Endothelial cell (in vitro differentiated cells): ENCODE measurements around the gene DPH6. TPM values are rescaled to one million over a fixed set of nuclear protein-coding genes. Genes with fewer than 3 reads are reported as not detected.

Experiments used
- DNase-seq: peaks from one replicate; pipeline ENCODE4 v3.0.0; 2021; ENCODE audit warnings: low spot score
- H3K27ac Mint-ChIP-seq: one replicate; pipeline ENCODE4 v1.8.0; 2021; ENCODE audit warnings: mixed read lengths, inconsistent platforms; ENCODE audit not compliant: unreplicated experiment
- H3K27me3 Mint-ChIP-seq: one replicate; pipeline ENCODE4 v1.8.0; 2021; ENCODE audit warnings: mild to moderate bottlenecking, moderate library complexity, mixed read lengths, inconsistent platforms; ENCODE audit not compliant: unreplicated experiment
- H3K36me3 Mint-ChIP-seq: one replicate; pipeline ENCODE4 v1.8.0; 2021; ENCODE audit warnings: mild to moderate bottlenecking, low read depth, mixed read lengths, inconsistent platforms; ENCODE audit not compliant: unreplicated experiment
- H3K4me1 Mint-ChIP-seq: one replicate; pipeline ENCODE4 v1.8.0; 2021; ENCODE audit warnings: mild to moderate bottlenecking, mixed read lengths, inconsistent platforms; ENCODE audit not compliant: unreplicated experiment
- H3K4me3 Mint-ChIP-seq: one replicate; pipeline ENCODE4 v1.8.0; 2021; ENCODE audit warnings: mild to moderate bottlenecking, mixed read lengths, inconsistent platforms; ENCODE audit not compliant: unreplicated experiment
- H3K9me3 Mint-ChIP-seq: one replicate; pipeline ENCODE4 v1.8.0; 2021; ENCODE audit warnings: mixed read lengths, inconsistent platforms; ENCODE audit not compliant: unreplicated experiment
- CTCF ChIP-seq: fragments of 200-600 bp; sonication (generic); IDR thresholded peaks from one replicate; pipeline ENCODE4 v1.5.0; 2021; ENCODE audit warnings: antibody characterized with exemption; ENCODE audit not compliant: unreplicated experiment
- total RNA-seq: library from RNA; stranded (reverse); fragmentation: NEBNext Ultra II Directional; extraction: Animal tissue kit (Norgen Biotek cat#: 25700); gene quantifications from one replicate; pipeline ENCODE4 v1.2.1, GENCODE V29; 2021; ENCODE audit not compliant: unreplicated experiment

The DPH6 gene
- total RNA-seq, 1 donor from 2014 or later, result 10.6 TPM

DNA sequence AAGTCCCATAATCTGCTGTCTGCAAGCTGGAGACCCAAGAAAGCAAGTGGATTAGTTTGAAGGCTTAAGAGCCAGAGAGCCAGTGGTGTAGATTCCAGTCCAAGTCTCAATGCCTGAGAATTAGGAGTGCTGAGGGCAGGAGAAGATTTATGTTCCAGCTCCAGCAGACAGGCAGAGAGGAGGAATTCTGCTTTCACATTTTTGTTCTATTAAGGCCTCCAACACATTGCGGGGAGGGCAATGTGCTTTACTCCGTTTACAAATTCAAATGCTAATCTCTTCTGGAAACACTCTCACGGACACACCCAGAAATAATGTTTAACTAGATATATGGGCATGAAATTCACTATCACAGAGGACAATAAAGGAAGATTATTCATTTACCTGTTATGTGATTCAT, 54.0 kb downstream of the DPH6 start:
- H3K27me3 Mint-ChIP-seq, result no peaks in the 10 kb centered on the region
- TF ChIP-seq CTCF, result no peak
- H3K9me3 Mint-ChIP-seq, result peaks cover 9% of the 10 kb centered on the region
- H3K4me3 Mint-ChIP-seq, result no peak overlapping the region
- peaks cover 11% of the 10 kb centered on the region for H3K36me3 Mint-ChIP-seq
- no peak for DNase-seq
- no peaks in the 10 kb centered on the region for H3K4me1 Mint-ChIP-seq
- no peak overlapping the region for H3K27ac Mint-ChIP-seq

DNA sequence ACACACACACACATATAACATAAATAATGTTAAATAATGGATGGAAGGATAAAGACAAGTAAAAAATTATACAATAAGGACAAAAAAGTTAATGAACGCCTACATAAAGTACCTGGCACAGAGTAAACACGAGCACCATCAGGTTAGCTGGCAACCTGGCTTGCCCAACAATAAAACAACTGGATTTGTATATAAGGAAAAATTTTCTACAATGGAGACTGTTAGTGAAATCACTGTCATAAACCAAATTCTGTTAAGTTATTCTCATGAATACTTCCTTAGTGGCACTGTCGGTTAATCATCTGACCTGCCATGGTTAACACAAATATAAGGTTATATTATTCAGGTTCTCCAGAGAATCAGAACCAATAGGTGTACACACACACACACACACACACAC, 54.8 kb downstream of the DPH6 start:
- no peak for DNase-seq
- Mint-ChIP-seq H3K4me3 (no peak overlapping the region), H3K4me1 (no peaks in the 10 kb centered on the region), H3K27me3 (no peaks in the 10 kb centered on the region), H3K9me3 (peaks cover 14% of the 10 kb centered on the region), H3K36me3 (peaks cover 17% of the 10 kb centered on the region), H3K27ac (no peak overlapping the region)
- TF ChIP-seq CTCF, result no peak

DNA sequence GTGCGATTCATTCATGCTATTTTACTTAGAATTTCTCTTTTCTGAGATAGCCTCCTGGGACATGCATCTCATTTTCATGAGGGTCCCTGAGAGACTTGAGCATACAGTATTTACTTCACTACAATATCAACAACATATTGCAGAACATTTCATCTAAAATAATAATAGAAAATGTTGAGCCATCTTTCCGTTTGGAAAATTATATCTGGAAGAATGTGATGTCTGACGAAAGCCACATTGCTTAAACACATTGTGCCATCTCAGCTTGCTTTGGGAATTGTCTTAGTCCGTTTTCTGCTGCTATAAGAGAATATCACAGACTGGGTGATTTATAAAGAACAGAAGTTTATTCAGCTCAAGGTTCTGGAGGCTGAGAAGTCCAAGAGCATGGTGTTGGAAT, 55.5 kb downstream of the DPH6 start:
- Mint-ChIP-seq H3K9me3 (peaks cover 19% of the 10 kb centered on the region), H3K36me3 (peaks cover 24% of the 10 kb centered on the region), H3K27me3 (no peaks in the 10 kb centered on the region), H3K27ac (no peak overlapping the region), H3K4me1 (no peaks in the 10 kb centered on the region), H3K4me3 (no peak overlapping the region)
- TF ChIP-seq CTCF, result no peak
- DNase-seq, result no peak

DNA sequence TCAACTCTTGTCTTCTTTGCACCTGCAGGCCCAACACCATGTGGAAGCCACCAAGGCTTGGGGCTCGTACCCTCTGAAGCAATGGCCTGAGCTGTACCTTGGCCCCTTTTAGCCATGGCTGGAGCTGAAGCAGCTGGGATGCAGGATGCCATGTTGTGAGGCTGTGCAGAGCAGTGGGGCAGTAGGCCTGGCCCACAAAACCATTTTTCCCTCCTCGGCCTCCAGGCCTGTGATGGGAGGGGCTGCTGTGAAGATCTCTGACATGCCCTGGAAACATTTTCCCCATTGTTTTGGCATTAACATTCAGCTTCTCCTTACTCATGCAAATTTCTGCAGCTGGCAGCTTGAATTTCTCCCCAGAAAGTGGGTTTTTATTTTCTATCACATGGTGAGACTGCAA, 58.5 kb downstream of the DPH6 start:
- Mint-ChIP-seq H3K9me3 (peaks cover 19% of the 10 kb centered on the region), H3K4me3 (peak overlapping the region; percentile 26), H3K27me3 (peaks cover 2% of the 10 kb centered on the region), H3K36me3 (peaks cover 24% of the 10 kb centered on the region), H3K27ac (no peak overlapping the region), H3K4me1 (no peaks in the 10 kb centered on the region)
- no peak for DNase-seq
- TF ChIP-seq CTCF, result no peak

DNA sequence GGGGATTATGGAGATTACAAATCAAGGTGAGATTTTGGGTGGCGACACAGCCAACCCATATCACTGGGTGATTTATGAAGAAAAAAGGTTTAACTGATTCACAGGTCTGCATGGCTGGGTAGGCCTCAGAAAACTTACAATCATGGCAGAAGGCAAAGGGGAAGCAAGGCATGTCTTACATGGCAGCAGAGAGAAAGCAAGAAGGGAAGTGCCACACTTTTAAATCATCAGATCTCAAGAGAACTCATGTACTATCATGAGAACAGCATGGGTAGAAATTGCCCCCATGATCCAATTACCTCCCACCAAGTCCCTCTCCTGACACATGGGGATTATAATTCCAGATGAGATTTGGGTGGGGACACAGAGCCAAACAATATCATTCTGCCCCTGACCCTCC, 59.7 kb downstream of the DPH6 start:
- H3K4me3 Mint-ChIP-seq, result no peak overlapping the region
- H3K27me3 Mint-ChIP-seq, result peaks cover 2% of the 10 kb centered on the region
- no peak overlapping the region for H3K27ac Mint-ChIP-seq
- TF ChIP-seq CTCF, result no peak
- H3K36me3 Mint-ChIP-seq, result peaks cover 24% of the 10 kb centered on the region
- H3K4me1 Mint-ChIP-seq, result no peaks in the 10 kb centered on the region
- no peak for DNase-seq
- H3K9me3 Mint-ChIP-seq, result peaks cover 19% of the 10 kb centered on the region
